Amniotic stem cell (primary cell): Measurements from ENCODE around the gene CCND2.

Experiments
- DNase-seq: peaks from one replicate; lab custom pipeline; 2025; lab: John Stamatoyannopoulos, UW

CCND2 gene

DNA sequence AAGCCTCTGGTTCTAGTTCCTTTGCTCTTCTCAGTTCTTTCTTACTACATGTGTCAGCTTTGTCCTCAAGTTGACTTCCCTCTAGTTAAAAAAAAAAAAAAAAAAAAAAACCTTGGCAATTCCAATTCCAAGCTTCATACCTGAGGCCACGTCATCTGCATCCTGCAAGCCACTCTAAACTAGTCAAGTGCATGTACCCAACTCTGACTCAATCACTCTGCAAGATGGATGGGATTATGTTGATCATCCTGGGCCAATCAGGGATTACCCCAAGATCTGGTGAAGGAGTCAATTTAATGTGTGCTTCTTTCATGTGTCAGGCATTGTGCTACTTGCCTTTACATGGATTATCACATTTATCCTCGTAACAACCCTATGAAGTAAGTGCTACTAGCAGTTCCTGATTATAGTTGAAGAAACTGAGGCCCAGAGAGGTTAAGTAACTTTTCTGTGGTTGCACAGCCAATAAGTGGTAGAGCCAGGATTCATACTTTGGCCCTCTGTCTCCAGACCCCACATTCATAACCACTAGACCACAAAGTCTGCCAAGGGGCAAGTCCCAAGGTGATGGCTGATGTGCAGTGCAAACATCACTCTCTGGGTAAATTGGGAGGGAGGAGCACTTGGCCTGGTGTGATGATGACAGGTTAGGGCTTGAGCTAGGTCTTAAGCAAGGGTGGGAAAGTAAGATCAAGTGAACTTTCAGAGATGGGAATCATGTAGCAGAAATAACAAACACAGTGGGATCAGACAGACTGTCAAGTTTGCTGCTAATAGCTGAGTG, 17.3 kb upstream of the CCND2 start:
- no peak for DNase-seq

DNA sequence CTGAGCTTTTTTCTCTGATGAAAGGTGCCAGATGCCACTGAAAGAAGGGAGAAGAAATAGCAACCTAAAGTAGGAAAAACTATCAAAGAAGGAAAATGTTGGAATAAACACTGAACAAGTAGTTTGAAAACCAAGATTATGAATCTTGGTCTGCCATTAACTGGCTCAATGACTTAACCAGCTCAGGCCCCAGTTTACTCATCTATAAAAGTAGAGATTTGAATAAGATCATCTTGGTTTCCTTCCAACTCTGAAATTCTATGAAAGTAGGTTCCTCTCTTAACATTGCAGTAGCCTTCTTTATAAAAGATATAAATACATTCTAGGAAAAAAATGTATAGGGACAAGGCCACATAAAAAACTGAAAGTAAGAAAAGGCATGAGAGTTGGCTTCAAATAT, 16.1 kb upstream of the CCND2 start:
- no peak for DNase-seq

DNA sequence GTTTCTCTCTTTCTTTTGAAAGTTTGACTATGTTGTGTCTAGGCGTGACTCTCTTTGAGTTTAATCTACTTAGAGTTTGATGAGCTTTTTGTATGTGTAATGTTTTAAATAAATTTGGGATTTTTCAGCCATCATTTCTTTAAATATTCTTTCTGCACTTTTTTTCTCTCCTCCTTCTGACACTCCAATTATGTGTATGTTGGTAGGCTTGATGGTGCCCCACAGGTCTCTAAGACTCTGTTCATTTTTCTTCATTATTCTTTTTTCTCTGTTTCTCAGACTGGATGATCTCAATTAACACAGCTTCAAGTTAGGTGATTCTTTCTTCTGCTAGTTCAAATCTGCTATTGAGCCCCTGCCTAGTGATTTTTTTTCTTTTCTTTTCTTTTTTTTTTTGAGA, 14.5 kb upstream of the CCND2 start:
- DNase-seq: no peak

DNA sequence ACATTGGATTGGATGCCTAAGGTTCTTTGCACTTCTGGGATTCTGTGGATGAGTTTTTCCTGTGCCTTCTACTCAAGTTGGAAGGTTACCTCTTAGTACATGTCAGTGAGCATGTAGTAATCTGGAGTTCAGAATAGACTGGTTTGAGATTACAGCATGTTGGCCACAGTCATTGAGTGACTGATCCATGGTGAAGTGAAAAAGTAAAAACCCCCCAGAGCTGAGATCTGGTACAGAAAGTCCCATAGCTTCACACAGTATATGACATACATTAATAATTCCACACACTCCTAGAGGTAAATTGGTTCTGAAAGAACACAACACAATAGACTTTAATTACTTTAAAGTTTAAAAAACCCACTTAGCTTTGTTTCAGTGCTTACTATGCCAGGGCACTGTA, 11.9 kb upstream of the CCND2 start:
- DNase-seq: no peak

DNA sequence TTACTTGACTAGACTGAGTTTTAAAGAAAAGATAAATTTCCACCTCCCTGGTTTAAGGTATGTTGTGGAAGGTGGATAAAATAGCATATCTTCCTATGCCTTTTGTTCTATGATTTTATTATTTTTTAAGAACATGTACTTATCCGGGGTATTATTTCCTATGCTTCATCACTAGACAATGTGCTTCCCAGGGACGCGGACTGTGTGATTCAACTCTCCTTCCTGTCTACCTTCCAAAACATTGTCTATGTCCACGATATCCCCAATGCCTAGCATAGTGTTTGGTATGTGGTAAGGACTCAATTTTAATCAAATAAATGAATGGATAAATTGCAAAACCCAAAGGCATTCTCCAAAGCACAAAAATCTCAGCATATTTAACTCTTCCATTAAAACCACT, 8.3 kb upstream of the CCND2 start:
- no peak for DNase-seq

DNA sequence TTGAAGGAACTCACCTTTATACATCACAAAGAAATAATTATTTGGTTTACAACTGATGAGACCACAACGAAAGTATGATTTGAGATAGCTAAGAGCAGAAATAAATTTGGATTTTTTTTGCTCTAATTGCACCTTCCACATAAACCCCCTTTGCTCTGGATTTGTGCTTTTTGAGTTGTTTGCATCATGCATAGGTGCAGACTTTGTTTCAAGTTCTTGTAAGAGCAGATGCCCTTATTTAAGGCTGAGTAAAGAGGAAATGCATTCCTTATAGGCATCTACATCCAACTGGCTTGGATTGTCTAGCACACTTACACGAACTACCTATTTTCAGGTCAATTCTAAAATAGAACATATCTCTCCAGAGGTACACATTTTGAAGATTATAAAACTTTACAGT, 6.6 kb upstream of the CCND2 start:
- no peak for DNase-seq

DNA sequence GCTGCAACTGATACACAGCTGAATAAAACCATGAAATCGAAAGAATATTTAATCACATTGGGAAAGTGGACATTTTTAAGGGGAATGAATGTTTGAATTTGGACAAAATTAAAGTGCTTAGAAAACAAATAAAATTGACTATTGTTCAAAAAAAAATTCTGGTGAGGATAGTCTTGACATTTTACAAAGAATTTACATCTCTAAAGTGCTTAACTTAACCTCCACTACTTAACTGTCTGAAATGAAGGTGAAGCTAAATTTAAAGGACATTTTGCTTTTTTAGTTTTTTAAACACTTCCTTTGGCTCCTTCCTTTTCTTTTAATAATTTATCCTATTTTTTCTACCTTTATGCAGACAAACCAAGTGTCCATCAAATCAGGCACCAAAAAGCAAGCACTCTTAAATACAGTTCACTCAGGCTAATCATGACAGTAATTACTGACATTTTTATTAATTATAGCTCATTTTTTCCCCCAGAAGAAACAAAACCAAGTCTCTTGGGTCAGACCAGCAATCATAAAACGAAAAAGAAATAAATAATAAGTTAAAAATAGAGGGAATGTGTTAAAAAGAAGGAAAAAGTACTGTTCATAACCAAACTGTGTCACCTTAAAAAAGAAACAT, 5.7 kb upstream of the CCND2 start:
- no peak for DNase-seq

DNA sequence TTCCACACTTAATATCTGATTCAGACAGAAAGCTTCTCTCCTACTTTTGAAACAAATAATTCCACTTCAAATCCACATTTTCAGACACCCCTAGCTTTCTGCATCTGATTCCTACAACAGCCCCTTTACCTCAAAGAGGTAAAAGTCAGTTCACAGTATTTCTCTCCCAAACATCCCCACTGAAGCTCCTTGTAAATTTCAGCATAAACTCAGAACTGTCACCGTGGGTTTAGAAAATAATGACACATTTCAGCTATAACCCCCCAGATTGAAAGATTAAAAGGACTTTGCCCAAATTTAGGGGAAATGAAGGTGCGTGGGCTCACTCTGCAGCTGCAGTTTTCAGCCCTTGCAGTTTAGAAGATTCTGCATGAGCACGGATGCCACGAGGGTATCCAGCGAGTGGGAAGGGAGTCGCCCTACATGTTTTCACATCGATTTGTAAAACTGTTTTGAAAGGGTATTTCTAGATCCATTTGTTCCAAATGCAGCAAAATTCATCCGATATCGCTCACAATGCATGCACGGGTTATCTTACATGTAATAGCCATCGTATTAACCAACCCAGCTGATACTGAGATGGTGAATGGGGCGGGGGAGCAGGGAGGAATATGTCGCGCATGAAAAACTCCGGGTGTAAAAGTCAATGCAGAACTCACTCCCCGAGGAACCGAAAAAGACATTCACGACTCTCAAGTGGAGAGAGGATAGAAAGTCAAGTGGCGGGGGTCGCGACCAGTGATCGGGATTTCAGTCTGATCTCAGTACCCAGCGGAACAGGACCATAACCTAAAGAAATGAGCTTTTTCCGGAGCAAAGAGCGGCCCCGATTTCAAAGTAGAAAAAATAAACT, 5.0 kb upstream of the CCND2 start:
- no peak for DNase-seq

DNA sequence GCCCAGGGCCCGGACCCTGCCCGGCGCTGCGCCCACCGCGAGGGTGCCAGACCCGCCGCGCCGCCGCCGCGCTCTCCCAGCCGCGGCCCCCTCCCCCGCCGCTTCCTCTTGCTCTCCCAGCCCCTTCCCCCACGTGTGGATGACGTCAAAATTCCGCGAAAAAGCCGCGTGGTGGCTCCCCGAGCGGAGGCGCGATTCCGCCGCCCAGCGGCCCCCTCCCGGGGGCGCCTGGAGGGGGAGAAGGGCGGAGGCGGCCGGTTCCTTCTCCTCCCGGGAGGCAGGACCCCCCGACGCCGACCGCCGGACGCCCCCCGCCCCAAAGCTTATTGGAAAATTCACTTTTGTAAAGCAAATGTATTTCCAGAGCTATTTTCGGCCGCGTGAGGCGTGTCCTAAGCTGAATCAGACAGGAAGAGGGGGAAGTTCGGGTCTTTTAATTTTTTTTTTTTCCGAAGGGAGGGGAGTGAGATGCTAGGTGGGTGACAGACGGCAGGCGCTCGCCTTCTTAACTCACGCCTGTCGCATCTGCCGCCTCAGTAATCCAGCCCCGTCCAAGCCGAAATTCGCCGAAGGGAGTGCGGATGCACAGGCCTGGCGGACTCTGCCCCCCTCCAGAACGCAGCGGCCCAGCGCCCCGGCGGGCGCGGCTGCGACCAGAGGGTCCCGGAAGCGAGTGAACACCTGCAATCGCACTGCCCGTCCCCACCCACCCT, 4.1 kb upstream of the CCND2 start:
- DNase-seq: no peak

DNA sequence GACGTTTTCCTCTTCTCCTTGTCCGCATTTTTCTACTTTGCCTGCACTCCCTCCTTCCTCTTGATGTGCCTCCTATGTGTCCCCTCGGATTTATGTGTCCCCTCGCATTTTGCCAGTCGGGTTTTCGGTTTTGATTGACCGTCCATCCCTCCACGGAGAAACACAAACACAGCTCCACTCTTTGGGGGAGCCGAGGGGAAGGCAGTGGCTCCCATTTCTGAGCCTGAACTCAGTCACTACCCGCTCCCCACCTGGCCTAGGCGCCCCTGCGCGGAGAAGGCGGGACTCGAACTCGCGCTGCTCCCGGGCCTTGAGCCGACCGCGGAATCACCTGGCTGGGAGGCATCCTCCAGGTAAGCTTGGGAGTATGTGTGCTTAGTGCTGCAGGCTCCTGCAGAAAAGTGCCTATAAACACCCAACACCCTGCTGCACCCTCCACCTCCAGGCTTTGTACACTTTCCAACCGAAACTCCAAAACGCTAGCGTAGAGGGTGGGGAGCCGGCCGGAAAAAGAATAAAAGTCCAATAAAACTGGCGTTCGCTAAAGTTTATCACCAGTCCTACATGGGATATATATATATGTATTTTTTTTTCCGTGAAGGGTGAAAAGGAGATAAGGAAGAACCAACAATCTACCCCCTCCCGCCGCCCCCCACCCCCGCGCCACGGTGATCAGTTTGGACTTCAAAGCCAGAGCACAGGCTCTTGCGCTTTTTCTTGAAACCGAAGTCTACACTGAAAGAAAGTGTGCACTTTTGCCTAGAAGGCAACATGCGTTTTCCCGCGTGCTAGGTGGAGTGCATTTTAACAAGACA, 3.3 kb upstream of the CCND2 start:
- DNase-seq: no peak

DNA sequence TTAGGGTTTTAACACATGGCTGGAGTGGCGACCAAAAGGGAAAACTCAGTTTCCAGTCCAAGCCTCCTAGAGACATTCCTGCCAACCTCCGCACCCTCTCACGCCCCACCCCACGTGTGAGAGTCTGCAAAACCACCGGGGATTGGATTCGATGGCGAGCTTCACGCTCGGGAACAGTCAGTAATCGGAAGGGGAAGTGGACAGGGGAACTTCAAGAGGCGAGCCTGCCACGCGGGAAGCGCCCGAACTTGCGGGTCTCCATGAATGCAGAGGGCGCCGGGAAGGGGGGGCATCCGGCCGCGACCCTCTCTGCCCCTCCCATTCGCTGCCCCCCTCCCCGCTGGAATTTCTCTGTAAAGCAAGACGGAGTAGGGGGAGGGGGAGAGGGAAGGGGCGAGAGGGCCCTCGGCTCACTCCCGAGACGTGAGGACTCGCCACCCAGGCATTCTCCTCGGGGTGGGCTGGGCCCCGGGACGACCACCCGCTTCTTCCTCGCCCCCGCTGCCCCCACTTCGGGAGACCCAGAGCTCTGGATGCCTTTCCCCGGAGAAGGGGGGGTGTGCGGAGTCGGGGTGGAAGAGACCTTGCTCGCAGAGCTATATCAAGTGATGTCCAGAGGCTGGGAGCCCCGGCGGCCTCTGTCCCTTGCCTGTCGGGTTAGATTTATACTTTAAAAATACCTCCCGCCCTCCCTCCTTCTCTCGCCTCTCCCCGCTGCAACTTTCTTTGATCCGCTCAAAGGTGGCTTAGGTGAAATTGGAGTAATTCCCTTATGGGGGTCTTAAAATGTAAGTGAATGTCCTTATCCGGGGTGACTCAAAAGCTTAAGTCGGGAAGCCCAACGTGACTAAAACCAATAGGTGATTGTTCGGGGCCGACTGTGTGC, 2.5 kb upstream of the CCND2 start:
- DNase-seq: no peak

DNA sequence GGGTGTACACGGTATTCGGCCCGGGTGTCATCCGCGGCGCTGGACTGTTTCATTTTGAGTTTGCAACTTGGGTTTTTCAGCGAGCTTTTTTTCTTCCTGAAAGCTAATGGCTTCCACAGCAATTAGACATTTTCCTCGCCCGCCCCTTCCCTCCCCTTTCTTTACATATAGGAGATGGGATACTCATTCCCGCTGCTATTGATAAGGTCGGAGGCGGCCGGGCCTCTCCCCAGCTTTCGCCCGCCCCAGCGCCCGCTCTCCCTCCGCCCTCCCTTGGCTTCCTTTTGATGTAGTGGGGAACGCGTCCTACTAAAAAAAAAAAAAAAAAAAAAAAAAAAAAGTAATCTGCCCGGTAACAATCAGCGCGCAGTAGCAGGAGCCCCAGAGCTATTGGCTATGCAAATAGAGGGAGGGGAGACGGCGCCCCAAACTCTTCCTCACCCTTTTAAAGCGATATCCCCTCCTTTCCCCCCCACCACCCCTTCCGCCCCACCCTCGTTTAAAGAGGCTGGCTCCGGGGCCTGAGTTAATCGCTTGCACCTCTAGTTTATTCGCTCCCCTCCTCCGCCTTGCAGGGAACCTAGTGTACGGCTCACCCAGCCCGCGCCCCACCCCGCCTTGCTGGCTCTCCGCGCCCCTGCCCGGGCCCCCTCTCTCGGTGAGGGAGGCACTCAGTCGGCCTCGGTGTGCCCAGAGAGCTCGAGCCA, 1.7 kb upstream of the CCND2 start:
- no peak for DNase-seq

DNA sequence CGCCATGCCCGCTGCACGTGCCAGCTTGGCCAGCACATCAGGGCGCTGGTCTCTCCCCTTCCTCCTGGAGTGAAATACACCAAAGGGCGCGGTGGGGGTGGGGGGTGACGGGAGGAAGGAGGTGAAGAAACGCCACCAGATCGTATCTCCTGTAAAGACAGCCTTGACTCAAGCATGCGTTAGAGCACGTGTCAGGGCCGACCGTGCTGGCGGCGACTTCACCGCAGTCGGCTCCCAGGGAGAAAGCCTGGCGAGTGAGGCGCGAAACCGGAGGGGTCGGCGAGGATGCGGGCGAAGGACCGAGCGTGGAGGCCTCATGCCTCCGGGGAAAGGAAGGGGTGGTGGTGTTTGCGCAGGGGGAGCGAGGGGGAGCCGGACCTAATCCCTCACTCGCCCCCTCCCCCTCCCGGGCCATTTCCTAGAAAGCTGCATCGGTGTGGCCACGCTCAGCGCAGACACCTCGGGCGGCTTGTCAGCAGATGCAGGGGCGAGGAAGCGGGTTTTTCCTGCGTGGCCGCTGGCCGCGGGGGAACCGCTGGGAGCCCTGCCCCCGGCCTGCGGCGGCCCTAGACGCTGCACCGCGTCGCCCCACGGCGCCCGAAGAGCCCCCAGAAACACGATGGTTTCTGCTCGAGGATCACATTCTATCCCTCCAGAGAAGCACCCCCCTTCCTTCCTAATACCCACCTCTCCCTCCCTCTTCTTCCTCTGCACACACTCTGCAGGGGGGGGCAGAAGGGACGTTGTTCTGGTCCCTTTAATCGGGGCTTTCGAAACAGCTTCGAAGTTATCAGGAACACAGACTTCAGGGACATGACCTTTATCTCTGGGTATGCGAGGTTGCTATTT, 914 bp upstream of the CCND2 start:
- DNase-seq: no peak

DNA sequence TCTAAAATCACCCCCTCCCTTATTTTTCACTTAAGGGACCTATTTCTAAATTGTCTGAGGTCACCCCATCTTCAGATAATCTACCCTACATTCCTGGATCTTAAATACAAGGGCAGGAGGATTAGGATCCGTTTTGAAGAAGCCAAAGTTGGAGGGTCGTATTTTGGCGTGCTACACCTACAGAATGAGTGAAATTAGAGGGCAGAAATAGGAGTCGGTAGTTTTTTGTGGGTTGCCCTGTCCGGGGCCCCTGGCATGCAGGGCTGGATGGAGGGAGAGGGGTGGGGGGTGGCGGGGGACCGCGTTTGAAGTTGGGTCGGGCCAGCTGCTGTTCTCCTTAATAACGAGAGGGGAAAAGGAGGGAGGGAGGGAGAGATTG, 300 bp upstream of the CCND2 start:
- no peak for DNase-seq

DNA sequence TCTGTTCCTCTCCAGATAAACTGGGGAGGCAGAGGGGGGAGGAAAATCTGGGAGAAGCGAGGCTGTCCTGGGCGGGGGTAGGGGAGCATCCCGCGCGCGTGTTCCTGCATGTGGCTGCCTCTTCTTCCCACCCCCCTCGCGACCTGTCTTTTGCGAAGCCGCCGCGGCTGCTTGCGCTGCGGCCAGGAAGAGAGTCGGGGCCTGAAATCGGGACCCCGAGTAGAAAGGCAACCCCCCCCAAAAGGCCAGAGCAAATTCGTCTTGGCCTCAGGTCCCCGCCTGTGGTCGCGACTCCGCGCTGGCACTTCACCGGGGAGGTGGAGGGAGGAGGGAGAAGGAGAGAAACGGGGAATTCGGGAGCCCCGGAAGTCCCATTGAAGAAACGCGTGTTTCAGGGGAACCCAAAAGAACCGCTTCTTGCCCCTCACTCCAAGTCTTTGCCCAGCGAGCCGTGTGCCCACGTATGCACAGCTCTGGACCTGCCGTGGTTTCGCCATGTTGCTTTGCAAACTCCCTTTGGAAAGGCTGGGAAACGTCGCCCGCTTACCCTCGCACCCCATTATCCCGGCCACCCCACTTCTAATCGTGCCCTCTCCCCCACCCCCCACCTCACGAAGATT, 944 bp downstream of the CCND2 start:
- DNase-seq: no peak

DNA sequence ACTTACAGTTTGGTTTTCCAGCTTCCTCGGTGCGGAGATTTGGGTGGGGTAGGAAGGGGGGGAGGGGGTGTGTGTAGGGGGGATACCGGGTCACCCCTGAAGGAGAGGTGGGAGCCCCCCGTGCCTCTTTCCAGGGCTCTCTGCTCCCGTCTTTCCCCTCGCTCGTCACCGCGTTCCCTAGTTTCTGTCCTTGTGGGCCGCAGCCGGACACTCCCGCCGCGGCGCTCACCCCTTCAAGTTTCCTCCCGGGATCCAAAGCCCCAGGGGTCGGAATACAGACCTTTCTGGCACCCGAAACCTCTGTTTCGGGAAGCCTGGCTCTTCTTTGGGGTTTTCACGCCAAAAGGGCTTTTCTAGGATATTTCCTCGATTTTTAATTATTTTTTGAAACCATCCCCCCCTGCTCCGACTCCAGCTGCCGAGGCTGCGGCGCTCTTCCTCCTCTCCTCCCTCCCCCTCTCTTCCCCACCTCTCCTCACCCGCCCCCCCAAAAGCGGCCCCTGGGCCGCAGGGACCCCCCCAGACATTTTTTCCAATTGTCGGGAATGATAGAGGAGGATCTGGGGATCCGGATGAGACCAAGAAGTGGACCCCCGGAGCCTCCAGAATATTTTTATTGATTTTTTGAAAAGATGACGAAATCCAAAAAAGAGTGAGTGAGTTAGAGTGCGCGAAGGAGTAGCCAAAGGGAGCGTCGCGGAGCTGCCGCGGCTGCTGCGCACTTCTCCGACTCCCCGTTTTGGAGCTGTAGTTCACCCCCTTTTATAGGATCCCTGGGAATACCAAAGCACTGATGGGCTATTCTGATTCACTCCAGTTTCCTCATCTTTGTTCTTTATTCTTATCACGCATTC, 1.7 kb downstream of the CCND2 start:
- DNase-seq: no peak

DNA sequence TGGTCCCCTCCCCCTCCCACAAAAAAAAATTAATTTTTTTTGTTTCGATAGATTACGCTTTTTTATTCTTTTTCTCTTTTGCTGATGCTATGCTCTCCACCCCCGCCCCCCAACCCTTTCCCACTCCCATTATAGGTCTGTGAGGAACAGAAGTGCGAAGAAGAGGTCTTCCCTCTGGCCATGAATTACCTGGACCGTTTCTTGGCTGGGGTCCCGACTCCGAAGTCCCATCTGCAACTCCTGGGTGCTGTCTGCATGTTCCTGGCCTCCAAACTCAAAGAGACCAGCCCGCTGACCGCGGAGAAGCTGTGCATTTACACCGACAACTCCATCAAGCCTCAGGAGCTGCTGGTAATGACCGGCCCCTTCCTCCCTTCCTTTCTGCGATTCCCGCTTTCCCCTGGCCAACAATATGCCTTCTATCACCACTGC, 2.3 kb downstream of the CCND2 start:
- DNase-seq: no peak
